Measurements from ENCODE around the gene SMYD3. TPM values are rescaled to one million over a fixed set of nuclear protein-coding genes. Genes with fewer than 3 reads are reported as not detected.
"Not testable (repeated sequence)": the region's sequence is repeated elsewhere in the genome, so short reads cannot be mapped to it uniquely, and the experiment has no call there.

Gene SMYD3
- total and polyA plus RNA-seq, 9 of the 15 experiments (the other 6 are each of a cell fraction or from before 2014, with no cell fraction given) = 128 to 440 (median 197) TPM

GRCh38 chr1:245740336-245740735 is 766.7 kb downstream of the SMYD3 start:
- H3K79me2 ChIP-seq (ENCODE audit: control insufficient read depth, insufficient read depth, low read length); H3K9ac ChIP-seq (ENCODE audit: insufficient read depth in 1 of 2, low read depth in 2 of 2, low read length in 2 of 2); POLR2A ChIA-PET; BruUV-seq (replicated peaks); H3K9me3 ChIP-seq (replicated peaks; ENCODE audit: control insufficient read depth, insufficient read depth, low read depth, low read length); H4K20me1 ChIP-seq (replicated peaks; ENCODE audit: control insufficient read depth, insufficient read depth, low read length); in situ Hi-C loops (cut with MboI); DNase-seq (ENCODE audit: extremely low read depth in 1 of 4, low spot score in 3 of 4); H2AFZ ChIP-seq (ENCODE audit: low read depth, low read length); FAIRE-seq; intact Hi-C loops (cut with micrococcal nuclease); H3K4me2 ChIP-seq (ENCODE audit: insufficient read depth, low read length); H3K9me1 ChIP-seq (ENCODE audit: control insufficient read depth, insufficient read depth, low read length); H3K27me3 ChIP-seq (ENCODE audit: control insufficient read depth in 2 of 2, insufficient read depth in 2 of 2, low read length in 2 of 2); H3K4me3 ChIP-seq; H3K4me1 ChIP-seq (replicated peaks in 1 of 2; ENCODE audit: control insufficient read depth in 2 of 2, insufficient read depth in 2 of 2, low read length in 2 of 2); ATAC-seq; H3K27ac ChIP-seq (ENCODE audit: extremely low read depth, low read depth, low read length); H3K36me3 ChIP-seq (ENCODE audit: control insufficient read depth, insufficient read depth, low read length); CTCF ChIA-PET (ENCODE audit: low intra/inter-chr PET ratio): not testable (repeated sequence)
- TF ChIP-seq ZNF146 (CRISPR knock-in tag; IDR thresholded peaks at IDR 0.05; ENCODE audit: unreplicated experiment) = peak; percentile 92
- WGBS (ENCODE audit: insufficient coverage, low coverage, missing lambda C conversion rate) = 22% methylated on average over 1 of the region's 1 CpG

- H4K20me1 ChIP-seq (replicated peaks; ENCODE audit: control insufficient read depth, insufficient read depth, low read length) = no peaks in the 10 kb centered on the region
- no peaks in the 10 kb centered on the region for H3K4me1 ChIP-seq (replicated peaks in 1 of 2; ENCODE audit: control insufficient read depth in 2 of 2, insufficient read depth in 2 of 2, low read length in 2 of 2)
- no peak overlapping the region for H2AFZ ChIP-seq (ENCODE audit: low read depth, low read length)
- H3K27me3 ChIP-seq (ENCODE audit: control insufficient read depth in 2 of 2, insufficient read depth in 2 of 2, low read length in 2 of 2) = no peaks in the 10 kb centered on the region
- H3K9ac ChIP-seq (ENCODE audit: insufficient read depth in 1 of 2, low read depth in 2 of 2, low read length in 2 of 2) = no peak overlapping the region
- H3K27ac ChIP-seq (ENCODE audit: extremely low read depth, low read depth, low read length) = no peak overlapping the region
- no peak overlapping the region for H3K4me2 ChIP-seq (ENCODE audit: insufficient read depth, low read length)
- CTCF ChIA-PET (ENCODE audit: low intra/inter-chr PET ratio) = no interaction called here
- FAIRE-seq = no peak
- H3K4me3 ChIP-seq = no peak overlapping the region
- POLR2A ChIA-PET = no interaction called here
- intact Hi-C loops (cut with micrococcal nuclease) (no loop called here), in situ Hi-C loops (cut with MboI) (no loop called here)
- no TSS peak for BruUV-seq (replicated peaks)
- ATAC-seq = no peak
- no peaks in the 10 kb centered on the region for H3K9me3 ChIP-seq (replicated peaks; ENCODE audit: control insufficient read depth, insufficient read depth, low read depth, low read length)
- no peaks in the 10 kb centered on the region for H3K9me1 ChIP-seq (ENCODE audit: control insufficient read depth, insufficient read depth, low read length)
- H3K79me2 ChIP-seq (ENCODE audit: control insufficient read depth, insufficient read depth, low read length) = no peaks in the 10 kb centered on the region
- DNase-seq (ENCODE audit: extremely low read depth in 1 of 4, low spot score in 3 of 4) = no peak
- 2% methylated on average over 2 of the region's 2 CpGs for WGBS (ENCODE audit: insufficient coverage, low coverage, missing lambda C conversion rate)
- no peak for TF ChIP-seq TCF3 (CRISPR knock-in tag; IDR thresholded peaks at IDR 0.05)
- TF ChIP-seq, protein P1, sequence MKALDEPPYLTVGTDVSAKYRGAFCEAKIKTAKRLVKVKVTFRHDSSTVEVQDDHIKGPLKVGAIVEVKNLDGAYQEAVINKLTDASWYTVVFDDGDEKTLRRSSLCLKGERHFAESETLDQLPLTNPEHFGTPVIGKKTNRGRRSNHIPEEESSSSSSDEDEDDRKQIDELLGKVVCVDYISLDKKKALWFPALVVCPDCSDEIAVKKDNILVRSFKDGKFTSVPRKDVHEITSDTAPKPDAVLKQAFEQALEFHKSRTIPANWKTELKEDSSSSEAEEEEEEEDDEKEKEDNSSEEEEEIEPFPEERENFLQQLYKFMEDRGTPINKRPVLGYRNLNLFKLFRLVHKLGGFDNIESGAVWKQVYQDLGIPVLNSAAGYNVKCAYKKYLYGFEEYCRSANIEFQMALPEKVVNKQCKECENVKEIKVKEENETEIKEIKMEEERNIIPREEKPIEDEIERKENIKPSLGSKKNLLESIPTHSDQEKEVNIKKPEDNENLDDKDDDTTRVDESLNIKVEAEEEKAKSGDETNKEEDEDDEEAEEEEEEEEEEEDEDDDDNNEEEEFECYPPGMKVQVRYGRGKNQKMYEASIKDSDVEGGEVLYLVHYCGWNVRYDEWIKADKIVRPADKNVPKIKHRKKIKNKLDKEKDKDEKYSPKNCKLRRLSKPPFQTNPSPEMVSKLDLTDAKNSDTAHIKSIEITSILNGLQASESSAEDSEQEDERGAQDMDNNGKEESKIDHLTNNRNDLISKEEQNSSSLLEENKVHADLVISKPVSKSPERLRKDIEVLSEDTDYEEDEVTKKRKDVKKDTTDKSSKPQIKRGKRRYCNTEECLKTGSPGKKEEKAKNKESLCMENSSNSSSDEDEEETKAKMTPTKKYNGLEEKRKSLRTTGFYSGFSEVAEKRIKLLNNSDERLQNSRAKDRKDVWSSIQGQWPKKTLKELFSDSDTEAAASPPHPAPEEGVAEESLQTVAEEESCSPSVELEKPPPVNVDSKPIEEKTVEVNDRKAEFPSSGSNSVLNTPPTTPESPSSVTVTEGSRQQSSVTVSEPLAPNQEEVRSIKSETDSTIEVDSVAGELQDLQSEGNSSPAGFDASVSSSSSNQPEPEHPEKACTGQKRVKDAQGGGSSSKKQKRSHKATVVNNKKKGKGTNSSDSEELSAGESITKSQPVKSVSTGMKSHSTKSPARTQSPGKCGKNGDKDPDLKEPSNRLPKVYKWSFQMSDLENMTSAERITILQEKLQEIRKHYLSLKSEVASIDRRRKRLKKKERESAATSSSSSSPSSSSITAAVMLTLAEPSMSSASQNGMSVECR (CRISPR knock-in tag; IDR thresholded peaks at IDR 0.05) = no peak
- no peaks in the 10 kb centered on the region for H3K36me3 ChIP-seq (ENCODE audit: control insufficient read depth, insufficient read depth, low read length)
Observed at GRCh38 chr1:245730801-245731200, 776.3 kb downstream of the SMYD3 start.

Data from K562 (cell line).